ENCODE measurements around the gene DNAJC7.

The DNAJC7 gene

GRCh38 chr17:42049834-42050392, 32.7 kb upstream of the DNAJC7 start:
- no peak for TF ChIP-seq POLR2AphosphoS5 (IDR thresholded peaks at IDR 0.05; ENCODE audit: low read depth, low read length)
- TF ChIP-seq SIN3A (IDR thresholded peaks at IDR 0.05; ENCODE audit: borderline replicate concordance, insufficient read depth, low read length): no peak
- TF ChIP-seq, protein P1, sequence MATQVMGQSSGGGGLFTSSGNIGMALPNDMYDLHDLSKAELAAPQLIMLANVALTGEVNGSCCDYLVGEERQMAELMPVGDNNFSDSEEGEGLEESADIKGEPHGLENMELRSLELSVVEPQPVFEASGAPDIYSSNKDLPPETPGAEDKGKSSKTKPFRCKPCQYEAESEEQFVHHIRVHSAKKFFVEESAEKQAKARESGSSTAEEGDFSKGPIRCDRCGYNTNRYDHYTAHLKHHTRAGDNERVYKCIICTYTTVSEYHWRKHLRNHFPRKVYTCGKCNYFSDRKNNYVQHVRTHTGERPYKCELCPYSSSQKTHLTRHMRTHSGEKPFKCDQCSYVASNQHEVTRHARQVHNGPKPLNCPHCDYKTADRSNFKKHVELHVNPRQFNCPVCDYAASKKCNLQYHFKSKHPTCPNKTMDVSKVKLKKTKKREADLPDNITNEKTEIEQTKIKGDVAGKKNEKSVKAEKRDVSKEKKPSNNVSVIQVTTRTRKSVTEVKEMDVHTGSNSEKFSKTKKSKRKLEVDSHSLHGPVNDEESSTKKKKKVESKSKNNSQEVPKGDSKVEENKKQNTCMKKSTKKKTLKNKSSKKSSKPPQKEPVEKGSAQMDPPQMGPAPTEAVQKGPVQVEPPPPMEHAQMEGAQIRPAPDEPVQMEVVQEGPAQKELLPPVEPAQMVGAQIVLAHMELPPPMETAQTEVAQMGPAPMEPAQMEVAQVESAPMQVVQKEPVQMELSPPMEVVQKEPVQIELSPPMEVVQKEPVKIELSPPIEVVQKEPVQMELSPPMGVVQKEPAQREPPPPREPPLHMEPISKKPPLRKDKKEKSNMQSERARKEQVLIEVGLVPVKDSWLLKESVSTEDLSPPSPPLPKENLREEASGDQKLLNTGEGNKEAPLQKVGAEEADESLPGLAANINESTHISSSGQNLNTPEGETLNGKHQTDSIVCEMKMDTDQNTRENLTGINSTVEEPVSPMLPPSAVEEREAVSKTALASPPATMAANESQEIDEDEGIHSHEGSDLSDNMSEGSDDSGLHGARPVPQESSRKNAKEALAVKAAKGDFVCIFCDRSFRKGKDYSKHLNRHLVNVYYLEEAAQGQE (IDR thresholded peaks at IDR 0.05; ENCODE audit: insufficient read depth in 1 of 2, low read depth in 2 of 2, low read length in 2 of 2): no peak
- TF ChIP-seq FOXP2 (optimal IDR thresholded peaks at IDR 0.05; ENCODE audit: borderline replicate concordance, extremely low read depth, extremely low read length, insufficient read depth): no peak
- TF ChIP-seq TAF1 (IDR thresholded peaks at IDR 0.05; ENCODE audit: borderline replicate concordance, insufficient read depth, low read length): no peak

- TF ChIP-seq FOXP2 (optimal IDR thresholded peaks at IDR 0.05; ENCODE audit: borderline replicate concordance, extremely low read depth, extremely low read length, insufficient read depth) (no peak), SIN3A (IDR thresholded peaks at IDR 0.05; ENCODE audit: borderline replicate concordance, insufficient read depth, low read length) (no peak), POLR2AphosphoS5 (IDR thresholded peaks at IDR 0.05; ENCODE audit: low read depth, low read length) (no peak), TAF1 (IDR thresholded peaks at IDR 0.05; ENCODE audit: borderline replicate concordance, insufficient read depth, low read length) (no peak)
- TF ChIP-seq, protein P1 (IDR thresholded peaks at IDR 0.05; ENCODE audit: insufficient read depth in 1 of 2, low read depth in 2 of 2, low read length in 2 of 2): no peak
These were observed 30.1 kb upstream of the DNAJC7 start for GRCh38 chr17:42047343-42047742.

DNA sequence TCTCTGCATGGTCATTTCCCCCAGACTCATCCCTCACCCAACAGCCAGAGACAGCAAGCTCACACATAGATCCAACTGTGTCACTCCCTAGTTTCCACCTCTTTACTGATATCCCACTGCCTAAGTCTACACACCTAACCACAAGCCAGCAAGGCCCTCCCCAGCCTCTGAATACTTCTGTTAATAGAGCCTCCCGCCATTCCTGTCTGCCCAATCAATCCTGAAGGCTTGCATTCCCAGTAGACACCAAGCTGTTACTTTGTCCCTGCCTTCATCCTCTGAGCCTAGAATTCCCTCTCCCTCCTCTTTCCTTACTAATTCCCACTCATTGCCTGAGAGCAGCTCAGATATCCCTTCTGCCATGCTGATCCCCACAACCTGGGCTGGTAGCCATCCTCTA, 28.5 kb upstream of the DNAJC7 start:
- TF ChIP-seq TAF1 (IDR thresholded peaks at IDR 0.05; ENCODE audit: borderline replicate concordance, insufficient read depth, low read length) (no peak), POLR2AphosphoS5 (IDR thresholded peaks at IDR 0.05; ENCODE audit: low read depth, low read length) (no peak)

- no peak for TF ChIP-seq FOXP2 (optimal IDR thresholded peaks at IDR 0.05; ENCODE audit: borderline replicate concordance, extremely low read depth, extremely low read length, insufficient read depth)
- no peak for TF ChIP-seq SIN3A (IDR thresholded peaks at IDR 0.05; ENCODE audit: borderline replicate concordance, insufficient read depth, low read length)
- TF ChIP-seq, protein P1 (IDR thresholded peaks at IDR 0.05; ENCODE audit: insufficient read depth in 1 of 2, low read depth in 2 of 2, low read length in 2 of 2): no peak
- no peak for TF ChIP-seq POLR2AphosphoS5 (IDR thresholded peaks at IDR 0.05; ENCODE audit: low read depth, low read length)
These were observed 25.5 kb upstream of the DNAJC7 start for GRCh38 chr17:42042598-42043319.

DNA sequence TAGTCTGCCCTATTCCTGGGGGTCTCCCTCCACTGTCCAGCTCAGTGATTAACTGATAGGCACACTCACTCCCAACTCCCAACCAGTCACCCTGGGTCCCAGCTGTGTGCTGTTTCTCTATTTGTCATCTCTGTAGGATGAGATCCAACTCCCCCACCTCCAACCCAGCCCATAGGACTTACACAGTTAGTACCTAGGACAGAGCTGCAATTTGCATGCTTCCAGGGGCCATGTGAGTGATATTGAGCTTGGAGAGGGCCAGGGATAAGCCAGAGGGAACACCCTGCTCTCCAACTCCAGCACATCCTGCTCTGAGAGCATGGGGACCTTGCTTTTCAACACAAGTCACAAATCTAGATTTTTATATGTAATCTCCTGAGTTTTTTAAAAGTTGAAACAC, 24.4 kb upstream of the DNAJC7 start:
- TF ChIP-seq, protein P1 (IDR thresholded peaks at IDR 0.05; ENCODE audit: insufficient read depth in 1 of 2, low read depth in 2 of 2, low read length in 2 of 2): peak in 1 of 2 experiments; percentile 77; a peak in 2 of 4 replicates
- no peak for TF ChIP-seq FOXP2 (optimal IDR thresholded peaks at IDR 0.05; ENCODE audit: borderline replicate concordance, extremely low read depth, extremely low read length, insufficient read depth)

Data from PFSK-1 (cell line).